Fibroblast of skin of left biceps (primary cell): Measurements from ENCODE around the gene CCSER1.

Experiments
- DNase-seq, 2 experiments: peaks; one replicate each; pipeline ENCODE4 v3.0.0-alpha.2; 2013; ENCODE audit warnings: low read depth in 2 of 2

Gene CCSER1

GRCh38 chr4:90198086-90198847, 71.1 kb downstream of the CCSER1 start:
- DNase-seq, result no peak

- no peak for DNase-seq
Observed at GRCh38 chr4:90207887-90208454, 80.8 kb downstream of the CCSER1 start.

GRCh38 chr4:90209922-90210321, 82.7 kb downstream of the CCSER1 start:
- no peak for DNase-seq

- no peak for DNase-seq
Observed at GRCh38 chr4:90211174-90211573, 84.0 kb downstream of the CCSER1 start.

GRCh38 chr4:90215286-90215685, 88.1 kb downstream of the CCSER1 start:
- DNase-seq, result no peak

GRCh38 chr4:90219822-90220221, 92.6 kb downstream of the CCSER1 start:
- no peak for DNase-seq

- DNase-seq, result no peak
Observed at GRCh38 chr4:90220459-90220858, 93.3 kb downstream of the CCSER1 start.

GRCh38 chr4:90226734-90227133, 99.5 kb downstream of the CCSER1 start:
- DNase-seq, result no peak

- DNase-seq, result no peak
Observed at GRCh38 chr4:90227177-90227576, 100.0 kb downstream of the CCSER1 start.

GRCh38 chr4:90234916-90235547, 107.8 kb downstream of the CCSER1 start:
- DNase-seq, result no peak

GRCh38 chr4:90237751-90238530, 110.7 kb downstream of the CCSER1 start:
- DNase-seq, result no peak

GRCh38 chr4:90240333-90240732, 113.1 kb downstream of the CCSER1 start:
- no peak for DNase-seq

GRCh38 chr4:90241008-90241407, 113.8 kb downstream of the CCSER1 start:
- DNase-seq, result no peak

GRCh38 chr4:90245837-90246236, 118.6 kb downstream of the CCSER1 start:
- DNase-seq, result no peak

GRCh38 chr4:90246816-90247215, 119.6 kb downstream of the CCSER1 start:
- no peak for DNase-seq

- DNase-seq, result no peak
Observed at GRCh38 chr4:90254357-90254756, 127.2 kb downstream of the CCSER1 start.

GRCh38 chr4:90274175-90274574, 147.0 kb downstream of the CCSER1 start:
- DNase-seq, result no peak

- DNase-seq, result no peak
Observed at GRCh38 chr4:90280954-90281353, 153.8 kb downstream of the CCSER1 start.

GRCh38 chr4:90281541-90282355, 154.6 kb downstream of the CCSER1 start:
- no peak for DNase-seq

- DNase-seq, result no peak
Observed at GRCh38 chr4:90290345-90290744, 163.2 kb downstream of the CCSER1 start.

- DNase-seq, result no peak
Observed at GRCh38 chr4:90292438-90292837, 165.2 kb downstream of the CCSER1 start.
